Measurements from ENCODE around the gene PAM. TPM values are rescaled to one million over a fixed set of nuclear protein-coding genes. Genes with fewer than 3 reads are reported as not detected.

PAM gene
- total RNA-seq, 1 experiment from 2014 or later = 90.0 TPM

- BruUV-seq (replicated peaks) = no TSS peak
- Histone ChIP-seq H3K36me3 (ENCODE audit: low read depth, low read length) (no peaks in the 10 kb centered on the region), H3K9me2 (replicated peaks; ENCODE audit: low read length) (no peaks in the 10 kb centered on the region), H3K9ac (ENCODE audit: low read length) (no peak overlapping the region), H3K4me3 (ENCODE audit: low read length) (no peak overlapping the region), H3K4me2 (ENCODE audit: low read length) (no peak overlapping the region), H3F3A (ENCODE audit: low read length, unreplicated experiment) (peaks cover 3% of the 10 kb centered on the region), H2AFZ (ENCODE audit: low read length) (no peak overlapping the region), H3K4me1 (ENCODE audit: insufficient read depth, low read length) (peaks cover 18% of the 10 kb centered on the region), H3K79me2 (ENCODE audit: low read length) (no peaks in the 10 kb centered on the region), H4K20me1 (ENCODE audit: low read length) (no peaks in the 10 kb centered on the region), H3K27me3 (ENCODE audit: low read length) (no peaks in the 10 kb centered on the region), H3K27ac (ENCODE audit: low read length) (no peak overlapping the region), H3K9me3 (ENCODE audit: low read length) (no peaks in the 10 kb centered on the region)
- ATAC-seq (no peak), DNase-seq (no peak)
- ChIA-PET POLR2A (ENCODE audit: unreplicated experiment) (no interaction called here), CTCF (no interaction called here)
- TF ChIP-seq EZH2 (IDR thresholded peaks at IDR 0.05; ENCODE audit: low read length, unreplicated experiment) = no peak
- TF ChIP-seq EZH2phosphoT487 (IDR thresholded peaks at IDR 0.05; ENCODE audit: borderline replicate concordance, low read length) = no peak
- TF ChIP-seq, protein P1, sequence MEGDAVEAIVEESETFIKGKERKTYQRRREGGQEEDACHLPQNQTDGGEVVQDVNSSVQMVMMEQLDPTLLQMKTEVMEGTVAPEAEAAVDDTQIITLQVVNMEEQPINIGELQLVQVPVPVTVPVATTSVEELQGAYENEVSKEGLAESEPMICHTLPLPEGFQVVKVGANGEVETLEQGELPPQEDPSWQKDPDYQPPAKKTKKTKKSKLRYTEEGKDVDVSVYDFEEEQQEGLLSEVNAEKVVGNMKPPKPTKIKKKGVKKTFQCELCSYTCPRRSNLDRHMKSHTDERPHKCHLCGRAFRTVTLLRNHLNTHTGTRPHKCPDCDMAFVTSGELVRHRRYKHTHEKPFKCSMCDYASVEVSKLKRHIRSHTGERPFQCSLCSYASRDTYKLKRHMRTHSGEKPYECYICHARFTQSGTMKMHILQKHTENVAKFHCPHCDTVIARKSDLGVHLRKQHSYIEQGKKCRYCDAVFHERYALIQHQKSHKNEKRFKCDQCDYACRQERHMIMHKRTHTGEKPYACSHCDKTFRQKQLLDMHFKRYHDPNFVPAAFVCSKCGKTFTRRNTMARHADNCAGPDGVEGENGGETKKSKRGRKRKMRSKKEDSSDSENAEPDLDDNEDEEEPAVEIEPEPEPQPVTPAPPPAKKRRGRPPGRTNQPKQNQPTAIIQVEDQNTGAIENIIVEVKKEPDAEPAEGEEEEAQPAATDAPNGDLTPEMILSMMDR (conservative IDR thresholded peaks at IDR 0.05; ENCODE audit: low read depth, low read length) = no peak
- intact Hi-C loops (cut with micrococcal nuclease) = no loop called here
These were observed 201.5 kb downstream of the PAM start for GRCh38 chr5:102956599-102956998.

DNA sequence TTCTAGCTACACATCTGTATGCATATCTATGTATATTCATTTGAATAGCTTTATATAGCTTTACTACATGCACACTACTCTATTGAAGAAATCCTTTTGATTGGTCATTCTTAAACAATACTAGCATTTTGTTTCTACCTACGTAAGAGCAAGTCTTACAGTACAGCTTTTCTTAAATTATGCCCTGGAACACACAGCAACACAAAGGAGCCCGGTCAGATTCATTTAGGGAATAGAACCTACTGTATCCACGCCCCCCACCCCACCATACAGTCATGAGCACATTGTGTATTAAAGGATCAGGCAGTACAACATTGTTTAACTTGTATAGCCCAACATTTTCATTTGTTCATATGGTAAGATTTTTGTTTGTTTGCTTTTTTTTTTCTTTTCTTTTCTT lies 202.0 kb downstream of the PAM start:
- peaks cover 18% of the 10 kb centered on the region for H3K4me1 ChIP-seq (ENCODE audit: insufficient read depth, low read length)
- no peaks in the 10 kb centered on the region for H3K9me2 ChIP-seq (replicated peaks; ENCODE audit: low read length)
- TF ChIP-seq EZH2phosphoT487 (IDR thresholded peaks at IDR 0.05; ENCODE audit: borderline replicate concordance, low read length) (no peak), EZH2 (IDR thresholded peaks at IDR 0.05; ENCODE audit: low read length, unreplicated experiment) (no peak)
- TF ChIP-seq, protein P1 (conservative IDR thresholded peaks at IDR 0.05; ENCODE audit: low read depth, low read length) = no peak
- H4K20me1 ChIP-seq (ENCODE audit: low read length) = no peaks in the 10 kb centered on the region
- POLR2A ChIA-PET (ENCODE audit: unreplicated experiment) = no interaction called here
- H3K4me3 ChIP-seq (ENCODE audit: low read length) = no peak overlapping the region
- DNase-seq = no peak
- H3K27ac ChIP-seq (ENCODE audit: low read length) = no peak overlapping the region
- H2AFZ ChIP-seq (ENCODE audit: low read length) = no peak overlapping the region
- no TSS peak for BruUV-seq (replicated peaks)
- no peak for ATAC-seq
- H3K36me3 ChIP-seq (ENCODE audit: low read depth, low read length) = no peaks in the 10 kb centered on the region
- H3K79me2 ChIP-seq (ENCODE audit: low read length) = no peaks in the 10 kb centered on the region
- CTCF ChIA-PET = no interaction called here
- intact Hi-C loops (cut with micrococcal nuclease) = no loop called here
- H3K9me3 ChIP-seq (ENCODE audit: low read length) = no peaks in the 10 kb centered on the region
- H3K4me2 ChIP-seq (ENCODE audit: low read length) = no peak overlapping the region
- no peak overlapping the region for H3K9ac ChIP-seq (ENCODE audit: low read length)
- H3F3A ChIP-seq (ENCODE audit: low read length, unreplicated experiment) = peaks cover 3% of the 10 kb centered on the region
- H3K27me3 ChIP-seq (ENCODE audit: low read length) = no peaks in the 10 kb centered on the region

GRCh38 chr5:102958481-102959011 lies 203.4 kb downstream of the PAM start:
- ATAC-seq = peak; percentile 86
- peak overlapping the region; percentile 66 for H2AFZ ChIP-seq (ENCODE audit: low read length)
- peak; percentile 66 for DNase-seq
- H3K9me2 ChIP-seq (replicated peaks; ENCODE audit: low read length) = no peaks in the 10 kb centered on the region
- peaks cover 3% of the 10 kb centered on the region for H3F3A ChIP-seq (ENCODE audit: low read length, unreplicated experiment)
- H3K27me3 ChIP-seq (ENCODE audit: low read length) = no peaks in the 10 kb centered on the region
- H3K4me2 ChIP-seq (ENCODE audit: low read length) = peak overlapping the region; percentile 73
- CTCF ChIA-PET = no interaction called here
- intact Hi-C loops (cut with micrococcal nuclease) = loop anchor here (1.0 to 2.0 kb wide), 3 partner anchors 42 to 102 kb away; no protein-coding TSS in a partner anchor
- TF ChIP-seq EZH2 (IDR thresholded peaks at IDR 0.05; ENCODE audit: low read length, unreplicated experiment) = no peak
- TF ChIP-seq, protein P1 (conservative IDR thresholded peaks at IDR 0.05; ENCODE audit: low read depth, low read length) = no peak
- TF ChIP-seq EZH2phosphoT487 (IDR thresholded peaks at IDR 0.05; ENCODE audit: borderline replicate concordance, low read length) = no peak
- no peaks in the 10 kb centered on the region for H4K20me1 ChIP-seq (ENCODE audit: low read length)
- no peaks in the 10 kb centered on the region for H3K36me3 ChIP-seq (ENCODE audit: low read depth, low read length)
- BruUV-seq (replicated peaks) = no TSS peak
- POLR2A ChIA-PET (ENCODE audit: unreplicated experiment) = interaction anchor here (0.6 kb wide), 2 partner anchors 93 to 132 kb away, joined by 3 to 5 read pairs; no protein-coding TSS in a partner anchor
- H3K4me3 ChIP-seq (ENCODE audit: low read length) = peak overlapping the region; percentile 19; the same call in 1 of the 2 replicates
- peak overlapping the region; percentile 88 for H3K9ac ChIP-seq (ENCODE audit: low read length)
- H3K27ac ChIP-seq (ENCODE audit: low read length) = peak overlapping the region; percentile 99
- peaks cover 18% of the 10 kb centered on the region for H3K4me1 ChIP-seq (ENCODE audit: insufficient read depth, low read length)
- no peaks in the 10 kb centered on the region for H3K79me2 ChIP-seq (ENCODE audit: low read length)
- no peaks in the 10 kb centered on the region for H3K9me3 ChIP-seq (ENCODE audit: low read length)

Measured in PC-3 (cell line).